Spleen (tissue), 7 donors: ENCODE data around the gene RPL37.

ENCODE experiments used
- CTCF ChIP-seq, 11 experiments: fragments of 200-600 bp in 7 of 11; fragments of 450-650 bp in 4 of 11; sonication (generic) in 4 of 11; IDR thresholded peaks in 8 of 11; conservative IDR thresholded peaks in 3 of 11; 1 replicate in 7 of 11; 2 replicates in 4 of 11; pipeline versions ENCODE4 v1.4.0 to v1.8.0; 2016 to 2021; ENCODE audit warnings: antibody characterized with exemption in 11 of 11, inconsistent platforms in 4 of 11, mild to moderate bottlenecking in 1 of 11
- POLR2A ChIP-seq, 3 donors: fragments of 450-650 bp; IDR thresholded peaks; one replicate each; pipeline ENCODE4 v1.5.1; 2017; ENCODE audit warnings: antibody characterized with exemption in 3 of 3, mild to moderate bottlenecking in 1 of 3
- POLR2AphosphoS5 ChIP-seq, 3 donors: sonication (generic); formaldehyde crosslinking; IDR thresholded peaks; one replicate each; pipeline ENCODE4 v1.5.1; 2017; ENCODE audit warnings: antibody characterized with exemption in 3 of 3
- donor health status: DM: no; HTN: no; CAD: no; lungs with moderate emphysema.
- donor health status: DM: no; HTN: no; CAD: no.
- donor health status: DM: no; HTN: no; CAD: no.

- TF ChIP-seq POLR2A (IDR thresholded peaks at IDR 0.05) = no peak
- no peak for TF ChIP-seq CTCF (IDR thresholded peaks at IDR 0.05 in 8 of 11, conservative IDR thresholded peaks at IDR 0.05 in 3 of 11)
- TF ChIP-seq POLR2AphosphoS5 (IDR thresholded peaks at IDR 0.05) = no peak
Observed at GRCh38 chr5:40790947-40791593, 44.0 kb downstream of the RPL37 start.
